ENCODE results near the gene FGD4. TPM values are rescaled to one million over a fixed set of nuclear protein-coding genes. Genes with fewer than 3 reads are reported as not detected.
"Not testable (repeated sequence)": the region's sequence is repeated elsewhere in the genome, so short reads cannot be mapped to it uniquely, and the experiment has no call there.

FGD4 gene
- total RNA-seq, 2 donors from 2014 or later: 24.5 to 26.7 TPM

DNA sequence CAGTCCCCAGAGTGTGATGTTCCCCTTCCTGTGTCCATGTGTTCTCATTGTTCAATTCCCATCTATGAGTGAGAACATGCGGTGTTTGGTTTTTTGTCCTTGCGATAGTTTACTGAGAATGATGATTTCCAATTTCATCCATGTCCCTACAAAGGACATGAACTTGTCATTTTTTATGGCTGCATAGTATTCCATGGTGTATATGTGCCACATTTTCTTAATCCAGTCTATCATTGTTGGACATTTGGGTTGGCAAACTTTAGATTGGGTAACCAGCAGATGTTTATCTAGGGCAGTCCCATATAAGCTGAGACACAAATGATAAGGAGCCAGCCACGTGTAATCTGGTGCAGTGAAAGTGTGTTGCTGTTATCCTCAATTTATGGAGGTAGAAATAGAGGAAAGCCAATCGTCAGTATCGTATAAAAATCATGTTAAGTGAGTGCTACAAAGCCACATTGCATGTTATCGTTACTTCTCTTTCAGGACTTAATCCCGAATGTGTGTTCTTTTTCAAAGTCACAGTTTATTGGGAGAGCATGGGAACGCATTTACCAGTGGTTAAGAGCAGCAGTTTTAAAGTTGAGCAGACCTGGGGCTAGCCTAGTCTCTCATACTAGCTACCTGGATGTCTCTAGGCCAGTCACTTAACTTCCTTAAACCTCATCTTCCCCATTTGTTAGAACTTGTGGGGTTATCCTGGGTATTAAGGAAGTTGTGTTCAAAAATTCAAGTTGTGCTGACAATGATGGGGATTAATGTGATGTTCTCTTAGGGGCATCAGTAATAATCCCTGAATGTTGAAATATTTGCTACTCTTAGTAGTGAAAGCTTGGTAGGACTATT is 108.0 kb downstream of the FGD4 start:
- intact Hi-C loops (cut with DNase I); DNase-seq (ENCODE audit: low spot score): not testable (repeated sequence)

DNA sequence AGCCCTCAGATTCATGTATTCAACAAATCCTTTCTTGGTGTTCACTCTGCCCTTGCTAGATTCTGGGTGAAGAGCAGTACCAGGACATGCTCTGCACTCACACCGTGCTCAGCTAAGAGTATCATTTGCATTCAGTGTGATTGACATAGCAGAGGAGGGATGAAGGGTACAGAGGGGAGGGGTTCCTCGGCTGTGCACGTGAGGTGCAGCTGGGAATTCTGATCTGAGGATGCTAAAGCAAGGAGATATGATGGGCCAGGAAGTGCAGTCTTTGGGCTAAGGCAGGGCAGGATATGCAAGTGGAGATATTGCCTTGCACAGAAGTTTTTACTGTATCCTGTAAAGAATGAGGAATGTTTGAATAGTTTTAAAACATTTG is 108.6 kb downstream of the FGD4 start:
- no peak for DNase-seq (ENCODE audit: low spot score)
- intact Hi-C loops (cut with DNase I): no loop called here

DNA sequence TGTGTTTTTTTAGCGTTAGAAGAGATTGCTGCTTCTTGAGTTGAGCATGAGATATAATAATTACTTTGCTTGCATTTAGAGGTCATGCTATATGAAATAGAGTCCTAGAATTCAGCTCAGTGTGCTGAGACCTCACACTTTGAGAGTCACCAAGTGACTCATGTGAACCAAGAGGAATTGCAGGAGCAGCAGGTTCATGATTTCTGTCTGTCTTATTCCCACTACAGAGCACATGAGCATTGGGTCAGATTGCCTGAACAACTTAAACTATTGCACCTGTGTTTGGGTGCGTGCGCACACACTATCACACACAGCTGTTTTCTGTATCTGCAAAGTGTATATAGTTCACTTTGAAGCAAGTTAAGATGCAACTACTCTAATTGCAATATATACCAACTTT is 109.3 kb downstream of the FGD4 start:
- DNase-seq (ENCODE audit: low spot score): no peak
- intact Hi-C loops (cut with DNase I): no loop called here

DNA sequence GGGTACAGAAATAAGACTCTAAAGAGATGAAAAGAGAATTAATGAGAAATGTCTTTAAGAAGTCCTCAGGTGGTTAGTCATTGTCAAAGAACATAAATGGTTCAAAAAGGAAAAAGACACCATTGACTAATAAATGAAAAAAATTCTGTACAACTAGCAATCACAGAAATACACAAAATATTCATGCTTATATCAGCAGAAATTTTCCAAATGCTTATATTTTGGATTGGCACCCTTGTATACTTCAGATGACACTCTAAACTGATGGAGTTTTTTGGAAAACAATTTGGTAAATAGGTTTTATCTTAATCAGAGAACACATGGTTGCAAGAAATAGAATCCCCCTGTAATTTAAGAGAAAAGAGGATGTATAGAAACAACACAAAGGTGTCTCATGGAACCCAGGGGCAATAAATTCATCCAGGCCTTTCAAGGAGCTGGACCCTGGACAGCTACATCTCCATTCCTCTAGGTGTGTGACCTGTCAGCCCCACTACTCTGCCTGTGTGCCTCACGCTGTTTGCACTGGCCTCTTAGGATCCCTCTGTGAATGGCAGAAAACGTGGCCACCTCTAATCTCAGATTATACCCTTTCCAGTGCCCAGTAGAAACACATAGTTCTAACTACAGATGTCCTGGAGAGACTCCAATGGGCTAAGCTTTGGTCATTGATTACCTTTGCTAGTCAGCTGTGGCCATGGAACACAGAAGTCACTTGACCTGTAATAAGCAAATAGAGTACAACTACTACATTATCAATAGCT is 110.2 kb downstream of the FGD4 start:
- no peak for DNase-seq (ENCODE audit: low spot score)
- intact Hi-C loops (cut with DNase I): no loop called here

DNA sequence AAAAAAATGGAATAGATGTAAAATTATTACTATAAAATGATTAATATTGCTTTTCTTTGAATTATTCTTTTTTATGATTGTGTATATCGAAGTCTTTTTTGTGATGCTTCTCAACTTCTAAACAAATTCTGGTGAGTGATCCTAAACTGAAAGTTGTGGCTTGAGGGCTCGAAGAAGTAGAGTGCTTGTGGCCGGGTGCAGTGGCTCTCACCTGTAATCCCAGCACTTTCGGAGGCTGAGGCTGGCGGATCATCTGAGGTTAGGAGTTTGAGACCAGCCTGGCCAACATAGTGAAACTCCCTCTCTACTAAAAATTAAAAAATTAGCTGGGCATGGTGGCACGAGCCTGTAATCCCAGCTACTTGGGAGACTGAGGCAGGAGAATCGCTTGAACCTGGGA is 112.6 kb downstream of the FGD4 start:
- DNase-seq (ENCODE audit: low spot score); intact Hi-C loops (cut with DNase I): not testable (repeated sequence)

DNA sequence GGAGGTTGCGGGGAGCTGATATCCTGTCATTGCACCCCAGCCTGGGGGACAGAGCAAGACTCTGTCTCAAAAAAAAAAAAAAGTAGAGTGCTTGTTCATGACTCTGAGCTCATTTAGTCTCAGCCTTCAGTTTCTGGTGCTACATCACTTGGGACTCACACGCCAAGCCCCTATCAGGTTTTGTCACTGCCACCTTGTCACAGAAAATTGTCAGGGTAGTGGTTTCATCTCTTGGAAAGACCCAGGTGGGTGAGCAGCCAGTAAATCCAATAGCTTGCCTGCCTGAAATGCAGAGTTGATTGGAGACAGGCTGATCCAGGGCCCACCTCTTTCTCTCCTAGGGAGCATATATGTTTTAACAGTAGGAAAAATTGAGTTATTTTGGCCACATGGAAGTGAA is 113.0 kb downstream of the FGD4 start:
- intact Hi-C loops (cut with DNase I): no loop called here
- DNase-seq (ENCODE audit: low spot score): no peak

DNA sequence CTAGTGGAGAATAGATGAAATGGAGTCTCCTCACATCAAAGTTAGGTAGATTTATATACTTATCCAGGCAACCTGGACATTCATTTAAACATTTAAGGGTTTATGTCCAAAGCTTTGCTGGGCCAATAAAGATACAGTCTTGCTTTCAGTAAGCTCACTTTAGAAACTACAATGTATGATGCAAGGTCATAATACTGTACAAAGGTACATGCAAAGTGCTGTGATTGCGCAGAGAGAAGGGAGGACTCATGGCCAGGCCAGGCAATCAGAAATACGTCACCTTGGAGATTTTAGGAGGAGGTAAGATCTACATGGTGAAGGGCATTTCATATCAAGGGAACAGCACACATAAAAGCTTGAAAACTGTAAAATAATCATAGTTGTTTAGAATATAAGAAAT is 113.6 kb downstream of the FGD4 start:
- DNase-seq (ENCODE audit: low spot score): no peak
- intact Hi-C loops (cut with DNase I): no loop called here

DNA sequence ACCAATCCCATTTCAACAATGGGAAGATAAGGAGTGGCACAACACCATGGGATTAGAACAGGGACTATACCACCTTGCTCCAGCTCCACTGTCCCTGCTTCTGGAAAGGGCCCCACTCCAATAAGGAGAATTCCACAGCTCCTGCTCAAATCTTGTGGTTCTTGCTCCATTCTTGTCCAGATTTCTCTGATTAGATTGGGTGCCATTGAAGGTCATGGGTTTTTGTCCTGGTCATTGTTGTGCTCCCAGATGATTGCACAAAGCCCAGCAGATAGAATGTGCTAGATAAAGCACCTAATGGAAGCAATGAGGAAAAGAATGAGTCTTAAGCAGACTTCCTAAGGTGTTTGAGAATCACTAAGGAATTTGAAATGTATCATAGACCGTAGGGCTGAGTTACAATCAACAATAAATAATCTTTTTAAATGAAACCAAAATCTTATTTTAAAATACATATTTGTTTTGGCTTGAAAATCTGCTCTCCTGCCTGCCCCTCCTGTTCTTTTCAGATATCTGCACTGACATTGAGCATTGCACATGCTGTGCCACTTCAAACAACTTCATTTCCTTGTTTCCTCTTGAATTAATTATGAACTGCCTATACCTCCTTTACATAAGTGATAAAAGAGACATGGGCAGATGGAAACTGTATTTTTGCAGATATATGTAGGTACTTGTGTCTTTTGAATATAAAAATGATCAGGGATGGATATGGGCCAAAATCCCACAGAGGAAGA is 115.9 kb downstream of the FGD4 start:
- no peak for DNase-seq (ENCODE audit: low spot score)
- intact Hi-C loops (cut with DNase I): no loop called here

DNA sequence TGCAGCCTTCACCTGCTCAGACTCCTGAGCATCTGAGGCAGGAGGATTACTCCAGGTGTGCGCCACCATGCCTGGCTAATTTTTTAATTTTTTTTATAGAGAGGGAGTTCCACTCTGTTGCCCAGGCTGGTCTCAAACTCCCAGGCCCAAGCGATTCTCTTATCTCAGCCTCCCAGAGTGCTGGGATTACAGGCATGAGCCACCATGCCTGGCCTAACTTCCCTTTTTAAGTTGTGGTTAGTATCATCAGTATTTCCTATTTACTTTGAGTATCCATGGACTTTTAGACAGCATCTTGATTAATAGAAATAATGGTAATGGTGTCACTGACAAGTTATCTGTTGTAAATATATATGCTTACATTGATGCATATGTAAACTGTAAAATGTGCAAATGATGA is 116.9 kb downstream of the FGD4 start:
- peak; percentile 50 for DNase-seq (ENCODE audit: low spot score)
- intact Hi-C loops (cut with DNase I): no loop called here

DNA sequence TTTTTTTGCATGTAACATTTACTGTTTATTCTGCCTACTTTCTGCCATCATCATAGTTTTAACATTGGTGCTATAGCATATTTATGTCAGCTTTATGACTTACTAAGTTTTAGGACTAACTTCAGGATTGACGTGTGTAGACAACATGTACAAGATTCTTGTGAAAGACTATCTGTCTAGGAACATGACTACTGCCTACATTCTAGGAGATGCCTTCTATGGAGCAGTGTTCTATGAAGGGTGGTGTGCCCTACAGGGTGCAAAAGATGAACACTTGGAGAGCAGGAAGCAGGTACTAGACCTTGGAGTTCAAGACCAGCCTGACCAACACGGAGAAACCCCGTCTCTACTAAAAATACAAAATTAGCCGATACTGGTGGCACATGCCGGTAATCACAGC is 118.6 kb downstream of the FGD4 start:
- intact Hi-C loops (cut with DNase I): no loop called here
- no peak for DNase-seq (ENCODE audit: low spot score)

DNA sequence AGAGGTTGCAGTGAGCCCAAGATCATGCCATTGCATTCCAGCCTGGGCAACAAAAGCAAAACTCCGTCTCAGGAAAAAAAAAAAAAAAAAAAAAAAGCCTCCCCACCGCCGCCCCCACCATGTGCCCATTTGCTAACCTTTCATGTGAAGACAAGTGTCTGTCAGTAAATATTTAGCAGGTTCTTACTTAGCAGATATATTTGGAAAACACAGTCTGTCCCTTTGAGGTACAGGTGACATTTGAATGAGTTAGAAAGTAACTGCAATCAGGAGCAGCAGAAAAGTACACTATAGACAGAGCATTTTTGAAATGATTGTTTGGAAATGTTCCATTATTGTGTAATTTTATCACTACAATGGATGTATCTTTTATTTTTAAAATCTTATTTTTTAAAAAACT is 119.7 kb downstream of the FGD4 start:
- intact Hi-C loops (cut with DNase I): no loop called here
- no peak for DNase-seq (ENCODE audit: low spot score)

DNA sequence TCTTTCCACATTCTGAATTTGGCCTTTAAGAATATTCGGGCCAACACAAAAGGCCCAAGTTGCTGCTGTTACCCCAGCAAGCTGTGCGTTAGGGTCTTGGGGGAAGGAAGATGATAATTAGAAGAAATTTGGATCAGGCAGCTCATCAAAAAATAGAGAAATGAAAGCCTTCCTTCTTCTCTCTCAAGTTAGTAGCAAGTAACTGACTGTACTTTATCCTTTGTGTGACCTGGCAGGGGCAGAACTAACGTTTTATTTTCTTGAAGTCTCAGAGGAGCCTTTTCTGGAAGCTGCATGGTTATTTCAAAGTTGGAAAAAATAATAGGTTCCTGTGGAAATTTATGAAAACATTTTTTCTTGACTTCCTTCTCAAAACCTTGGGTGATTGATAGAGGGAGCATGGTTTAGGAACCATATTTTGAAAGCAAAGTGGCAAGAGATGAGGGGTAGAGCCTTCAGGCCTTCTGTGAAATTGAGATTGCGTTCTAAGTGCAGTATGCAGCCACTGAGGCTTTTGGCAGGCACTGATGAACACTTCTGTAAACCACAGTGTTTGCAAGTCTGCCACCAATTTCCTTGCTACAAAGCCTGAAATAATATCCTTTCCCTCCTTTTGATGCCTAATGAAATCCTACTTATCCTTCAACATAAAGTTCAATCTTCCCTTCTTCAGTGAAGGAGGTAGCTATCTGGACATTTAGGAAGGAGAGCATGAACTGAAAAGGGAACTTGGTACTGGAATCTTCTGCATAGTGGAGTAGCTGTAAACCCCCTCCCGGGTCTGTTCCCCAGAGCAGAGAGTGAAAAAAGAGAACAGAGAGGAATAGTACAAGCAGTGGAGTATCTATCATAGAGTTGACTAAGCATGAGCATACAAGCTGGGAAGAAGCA is 123.2 kb downstream of the FGD4 start:
- DNase-seq (ENCODE audit: low spot score): no peak
- intact Hi-C loops (cut with DNase I): no loop called here

DNA sequence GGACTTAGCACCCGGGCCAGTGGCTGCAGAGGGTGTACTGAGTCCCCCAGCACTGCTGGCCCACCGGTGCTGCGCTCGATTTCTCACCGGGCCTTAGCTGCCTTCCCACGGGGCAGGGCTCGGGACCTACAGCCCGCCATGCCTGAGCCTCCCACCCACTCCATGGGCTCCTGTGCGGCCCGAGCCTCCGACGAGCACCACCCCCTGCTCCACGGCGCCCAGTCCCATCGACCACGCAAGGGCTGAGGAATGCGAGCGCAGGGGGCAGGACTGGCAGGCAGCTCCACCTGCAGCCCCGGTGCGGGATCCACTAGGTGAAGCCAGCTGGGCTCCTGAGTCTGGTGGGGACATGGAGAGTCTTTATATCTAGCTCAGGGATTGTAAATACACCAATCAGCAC is 126.4 kb downstream of the FGD4 start:
- intact Hi-C loops (cut with DNase I): not testable (repeated sequence)

DNA sequence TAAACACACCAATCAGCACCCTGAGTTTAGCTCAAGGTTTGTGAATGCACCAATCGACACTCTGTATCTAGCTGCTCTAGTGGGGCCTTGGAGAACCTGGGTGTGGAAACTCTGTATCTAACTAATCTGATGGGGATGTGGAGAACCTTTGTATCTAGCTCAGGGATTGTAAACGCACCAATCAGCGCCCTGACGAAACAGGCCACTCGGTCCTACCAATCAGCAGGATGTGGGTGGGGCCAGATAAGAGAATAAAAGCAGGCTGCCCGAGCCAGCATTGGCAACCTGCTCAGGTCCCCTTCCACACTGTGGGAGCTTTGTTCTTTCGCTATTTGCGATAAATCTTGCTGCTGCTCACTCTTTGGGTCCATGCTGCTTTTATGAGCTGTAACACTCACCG is 127.0 kb downstream of the FGD4 start:
- DNase-seq (ENCODE audit: low spot score); intact Hi-C loops (cut with DNase I): not testable (repeated sequence)

More for the DNA sequence above, 126.4 kb downstream of the FGD4 start:
- DNase-seq (ENCODE audit: low spot score): not testable (repeated sequence)

DNA sequence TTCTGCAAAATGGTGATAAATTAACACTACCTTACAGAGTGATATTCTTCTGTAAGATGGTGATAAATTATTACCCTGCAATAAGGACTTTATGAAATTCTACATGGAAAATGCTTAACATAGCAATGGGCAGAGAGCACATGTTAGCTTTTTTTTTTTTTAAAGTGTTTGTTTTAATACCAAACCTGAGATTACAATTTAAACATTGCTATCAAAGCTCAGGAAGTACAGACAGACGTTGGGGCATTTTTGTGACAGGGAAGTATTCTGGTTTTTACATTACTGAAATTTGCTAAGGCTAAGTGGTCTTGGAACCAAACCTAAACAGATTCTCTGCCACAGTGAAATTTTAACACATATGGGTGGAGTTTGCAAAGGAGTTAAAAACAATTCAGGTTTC is 133.1 kb downstream of the FGD4 start:
- no peak for DNase-seq (ENCODE audit: low spot score)
- intact Hi-C loops (cut with DNase I): no loop called here

DNA sequence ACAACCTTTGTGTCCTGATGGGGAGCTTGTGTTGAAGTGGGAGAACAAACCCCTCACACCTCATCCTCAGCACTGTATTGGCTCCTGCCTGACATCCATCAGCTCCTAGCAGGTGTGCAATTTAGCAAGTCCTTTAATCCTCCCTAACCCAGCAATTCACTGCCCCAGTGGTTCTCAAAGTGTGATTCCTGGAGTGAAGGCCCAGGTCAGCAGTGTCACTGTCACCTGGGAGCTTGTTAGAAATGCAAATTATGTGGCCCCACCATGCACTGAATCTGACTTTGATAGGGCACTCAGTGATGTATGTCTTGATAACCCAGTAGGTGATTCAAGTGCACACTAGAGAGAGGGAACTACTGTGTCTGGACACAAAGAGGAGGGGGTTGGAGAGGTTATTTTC is 133.6 kb downstream of the FGD4 start:
- DNase-seq (ENCODE audit: low spot score): no peak
- intact Hi-C loops (cut with DNase I): no loop called here

DNA sequence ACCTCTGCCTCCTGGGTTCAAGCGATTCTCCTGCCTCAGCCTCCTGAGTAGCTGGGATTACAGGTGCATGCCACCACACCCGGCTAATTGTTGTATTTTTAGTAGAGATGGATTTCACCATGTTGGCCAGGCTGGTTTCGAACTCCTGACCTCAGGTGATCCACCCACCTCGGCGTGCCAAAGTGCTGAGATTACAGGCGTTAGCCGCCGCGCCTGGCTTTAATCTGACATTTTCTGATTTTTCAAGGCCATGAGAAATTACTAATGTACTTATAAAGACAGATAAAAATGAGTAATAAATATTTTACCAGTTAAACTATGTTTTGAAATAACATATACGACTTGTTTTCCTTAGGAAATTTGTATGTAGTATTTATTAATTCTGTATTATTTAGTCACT is 134.1 kb downstream of the FGD4 start:
- DNase-seq (ENCODE audit: low spot score); intact Hi-C loops (cut with DNase I): not testable (repeated sequence)

DNA sequence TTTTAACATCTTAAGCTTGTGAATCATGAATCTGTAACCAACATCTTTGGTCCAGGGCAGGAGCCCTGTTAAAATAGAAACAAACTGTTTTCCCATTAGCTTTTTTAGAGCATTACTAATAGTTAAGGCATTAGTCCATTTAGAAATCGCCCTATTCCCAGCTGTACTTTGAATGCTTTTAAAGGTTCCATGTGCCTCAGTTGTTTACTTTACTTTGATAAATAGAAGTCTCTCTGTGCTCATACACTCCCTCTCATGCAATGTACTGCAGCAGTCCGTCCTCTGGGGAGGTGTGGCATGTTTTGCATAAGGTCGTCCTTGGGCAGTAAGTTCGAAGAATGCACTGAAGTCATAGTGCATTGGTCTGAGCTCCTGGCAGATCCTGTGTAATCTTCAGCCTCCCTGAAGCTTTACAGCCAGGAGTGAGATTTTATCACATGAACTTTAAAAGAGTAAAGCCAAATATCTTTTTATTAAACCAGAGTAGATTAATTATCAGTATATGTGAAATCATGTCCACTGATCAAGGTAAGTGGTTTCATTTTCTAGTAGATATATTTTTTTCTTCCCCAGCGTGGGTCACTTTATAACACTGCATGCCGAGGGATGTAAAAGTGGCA is 134.7 kb downstream of the FGD4 start:
- no peak for DNase-seq (ENCODE audit: low spot score)
- intact Hi-C loops (cut with DNase I): no loop called here

DNA sequence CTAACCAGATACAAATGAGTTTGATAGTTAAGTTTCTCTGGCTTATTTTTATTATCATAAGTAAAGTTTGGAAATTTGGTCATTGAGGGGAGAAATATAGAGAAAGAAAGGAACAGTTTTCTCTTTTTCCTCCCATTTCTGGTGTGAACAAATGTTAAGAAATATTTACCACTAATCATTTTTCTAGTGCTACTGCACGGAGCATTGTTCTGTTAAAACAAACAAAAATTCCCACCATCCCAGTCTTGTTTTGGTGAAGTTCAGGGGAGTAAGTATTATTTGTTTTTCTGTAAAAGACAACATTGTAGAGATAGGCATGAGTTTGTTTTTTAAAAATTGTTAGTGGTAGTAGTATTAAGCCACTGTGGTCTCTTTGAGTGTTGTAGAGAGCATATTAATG is 135.3 kb downstream of the FGD4 start:
- intact Hi-C loops (cut with DNase I): no loop called here
- no peak for DNase-seq (ENCODE audit: low spot score)

Measured in posterior vena cava (tissue), 2 donors.